Measurements from ENCODE around the gene ARHGEF38.

ARHGEF38 gene

DNA sequence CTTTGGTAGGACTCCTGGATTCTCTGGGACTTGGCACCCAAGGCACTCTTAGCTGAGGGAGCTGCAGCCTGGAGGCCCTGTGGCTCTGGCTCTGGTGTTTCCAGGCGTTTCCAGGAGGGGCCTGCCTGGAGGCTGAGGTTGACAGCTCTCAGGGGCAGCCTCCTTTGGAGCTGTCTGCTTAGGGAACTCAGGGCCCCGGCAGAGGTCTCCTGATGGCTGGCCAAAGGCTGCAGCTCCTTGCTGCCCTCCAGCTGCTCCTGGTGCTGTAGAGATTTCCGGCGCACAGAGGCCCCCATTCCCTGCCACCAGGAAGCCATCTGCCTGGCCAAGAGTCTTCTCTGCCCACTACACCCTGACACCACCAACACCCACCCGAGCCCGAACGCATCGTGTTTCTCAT lies 25.3 kb upstream of the ARHGEF38 start:
- Histone ChIP-seq H3K9me3 (ENCODE audit: low read depth, low read length) (no peaks in the 10 kb centered on the region), H3K9ac (ENCODE audit: insufficient read length) (no peak overlapping the region), H3K27ac (no peak overlapping the region), H3K36me3 (ENCODE audit: insufficient read depth, low read length) (no peaks in the 10 kb centered on the region), H3K4me3 (no peak overlapping the region)
- DNase-seq (ENCODE audit: low read depth, low spot score), result no peak
- TF ChIP-seq POLR2AphosphoS5 (IDR thresholded peaks at IDR 0.05; ENCODE audit: borderline replicate concordance, low read depth, low read length) (no peak), FOXP2 (optimal IDR thresholded peaks at IDR 0.05; ENCODE audit: control extremely low read depth, extremely low read length, insufficient read depth) (no peak), EZH2 (IDR thresholded peaks at IDR 0.05) (no peak)

DNA sequence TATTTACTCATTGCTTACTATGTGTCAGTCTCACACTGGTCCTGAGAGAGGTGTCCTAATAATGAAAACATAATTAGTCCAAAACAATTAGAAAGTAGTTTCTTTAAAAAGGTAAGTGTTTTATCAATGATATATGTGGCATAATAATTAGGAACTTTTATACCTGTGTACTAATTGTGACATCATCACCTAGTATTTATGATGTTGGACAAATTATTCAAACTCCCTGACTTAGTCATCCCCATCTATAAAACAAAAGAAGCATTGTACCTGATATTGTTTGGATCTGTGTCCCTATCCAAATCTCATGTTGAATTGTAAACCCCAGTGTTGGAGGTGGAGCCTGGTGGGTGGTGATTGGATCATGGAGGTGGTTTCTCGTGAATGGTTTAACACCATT lies 15.8 kb upstream of the ARHGEF38 start:
- TF ChIP-seq FOXP2 (optimal IDR thresholded peaks at IDR 0.05; ENCODE audit: control extremely low read depth, extremely low read length, insufficient read depth), result no peak
- TF ChIP-seq EZH2 (IDR thresholded peaks at IDR 0.05), result no peak
- TF ChIP-seq POLR2AphosphoS5 (IDR thresholded peaks at IDR 0.05; ENCODE audit: borderline replicate concordance, low read depth, low read length), result no peak
- H3K36me3 ChIP-seq (ENCODE audit: insufficient read depth, low read length), result no peaks in the 10 kb centered on the region
- no peak overlapping the region for H3K27ac ChIP-seq
- H3K4me3 ChIP-seq, result no peak overlapping the region
- no peak for DNase-seq (ENCODE audit: low read depth, low spot score)
- no peaks in the 10 kb centered on the region for H3K9me3 ChIP-seq (ENCODE audit: low read depth, low read length)
- no peak overlapping the region for H3K9ac ChIP-seq (ENCODE audit: insufficient read length)

DNA sequence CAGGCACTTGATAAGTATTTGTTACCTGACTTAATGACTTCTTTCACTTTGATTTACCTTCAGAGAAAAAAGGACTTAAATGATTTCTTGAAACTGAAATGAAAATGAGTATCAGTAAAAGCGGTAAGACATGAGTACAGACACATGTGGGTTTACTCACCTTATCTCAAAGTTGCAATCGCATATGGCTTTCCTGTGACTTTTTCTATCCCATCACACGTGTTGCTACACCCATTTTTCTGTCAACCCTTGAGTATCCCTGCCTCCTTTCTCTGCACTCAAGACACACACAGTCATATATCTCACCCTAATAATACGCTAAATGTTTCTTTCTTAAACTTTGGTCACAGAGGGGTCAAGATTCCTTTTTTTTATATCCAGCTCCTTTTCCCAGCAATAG lies 11.0 kb upstream of the ARHGEF38 start:
- no peak overlapping the region for H3K9ac ChIP-seq (ENCODE audit: insufficient read length)
- no peaks in the 10 kb centered on the region for H3K36me3 ChIP-seq (ENCODE audit: insufficient read depth, low read length)

DNA sequence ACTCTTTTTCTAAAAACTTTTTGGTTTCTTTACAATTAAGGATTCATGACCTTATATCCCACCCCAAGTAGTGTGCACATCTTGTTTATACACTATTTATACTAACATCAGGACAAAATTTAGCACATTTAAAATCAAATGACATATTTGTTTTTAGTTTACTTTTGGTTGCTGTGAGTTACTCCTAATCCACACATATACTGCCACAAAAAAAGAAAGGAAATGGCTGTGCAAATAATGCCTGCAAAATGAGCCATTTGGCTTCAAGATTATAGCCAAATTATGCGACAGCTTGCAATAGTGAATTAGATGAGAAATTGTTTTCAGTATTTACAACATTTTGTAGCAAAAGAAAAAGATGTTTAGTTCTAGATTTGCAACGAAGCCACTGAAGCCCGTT lies 10.4 kb upstream of the ARHGEF38 start:
- no peaks in the 10 kb centered on the region for H3K36me3 ChIP-seq (ENCODE audit: insufficient read depth, low read length)
- H3K9me3 ChIP-seq (ENCODE audit: low read depth, low read length), result no peaks in the 10 kb centered on the region
- no peak overlapping the region for H3K9ac ChIP-seq (ENCODE audit: insufficient read length)
- DNase-seq (ENCODE audit: low read depth, low spot score), result no peak
- no peak overlapping the region for H3K27ac ChIP-seq
- H3K4me3 ChIP-seq, result no peak overlapping the region
- TF ChIP-seq FOXP2 (optimal IDR thresholded peaks at IDR 0.05; ENCODE audit: control extremely low read depth, extremely low read length, insufficient read depth) (no peak), POLR2AphosphoS5 (IDR thresholded peaks at IDR 0.05; ENCODE audit: borderline replicate concordance, low read depth, low read length) (no peak), EZH2 (IDR thresholded peaks at IDR 0.05) (no peak)

More for the DNA sequence above, 11.0 kb upstream of the ARHGEF38 start:
- Histone ChIP-seq H3K27ac (no peak overlapping the region), H3K9me3 (ENCODE audit: low read depth, low read length) (no peaks in the 10 kb centered on the region), H3K4me3 (no peak overlapping the region)
- no peak for DNase-seq (ENCODE audit: low read depth, low spot score)
- TF ChIP-seq POLR2AphosphoS5 (IDR thresholded peaks at IDR 0.05; ENCODE audit: borderline replicate concordance, low read depth, low read length) (no peak), FOXP2 (optimal IDR thresholded peaks at IDR 0.05; ENCODE audit: control extremely low read depth, extremely low read length, insufficient read depth) (no peak), EZH2 (IDR thresholded peaks at IDR 0.05) (no peak)

DNA sequence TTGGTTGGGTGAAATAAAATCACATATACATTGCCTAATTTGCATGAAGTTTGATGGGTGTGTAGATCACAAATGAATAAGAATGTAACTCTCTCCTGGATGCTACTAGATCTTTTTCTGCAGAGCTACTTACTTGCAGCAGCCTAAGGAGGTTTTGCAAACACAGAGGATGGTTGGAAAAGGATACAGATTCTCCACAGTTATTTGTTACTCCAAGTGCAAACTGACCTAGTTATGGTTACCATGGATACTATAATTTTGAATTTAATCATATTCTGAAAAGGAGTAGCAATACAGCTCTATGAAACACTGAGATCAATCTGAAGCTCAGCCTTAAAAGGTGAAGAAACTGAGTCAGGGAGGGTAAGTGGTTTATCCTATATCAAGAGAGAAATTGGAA lies 9.1 kb upstream of the ARHGEF38 start:
- Histone ChIP-seq H3K9ac (ENCODE audit: insufficient read length) (no peak overlapping the region), H3K4me3 (no peak overlapping the region), H3K36me3 (ENCODE audit: insufficient read depth, low read length) (no peaks in the 10 kb centered on the region), H3K27ac (no peak overlapping the region), H3K9me3 (ENCODE audit: low read depth, low read length) (no peaks in the 10 kb centered on the region)
- DNase-seq (ENCODE audit: low read depth, low spot score), result no peak
- TF ChIP-seq POLR2AphosphoS5 (IDR thresholded peaks at IDR 0.05; ENCODE audit: borderline replicate concordance, low read depth, low read length), result no peak
- no peak for TF ChIP-seq FOXP2 (optimal IDR thresholded peaks at IDR 0.05; ENCODE audit: control extremely low read depth, extremely low read length, insufficient read depth)
- TF ChIP-seq EZH2 (IDR thresholded peaks at IDR 0.05), result no peak

DNA sequence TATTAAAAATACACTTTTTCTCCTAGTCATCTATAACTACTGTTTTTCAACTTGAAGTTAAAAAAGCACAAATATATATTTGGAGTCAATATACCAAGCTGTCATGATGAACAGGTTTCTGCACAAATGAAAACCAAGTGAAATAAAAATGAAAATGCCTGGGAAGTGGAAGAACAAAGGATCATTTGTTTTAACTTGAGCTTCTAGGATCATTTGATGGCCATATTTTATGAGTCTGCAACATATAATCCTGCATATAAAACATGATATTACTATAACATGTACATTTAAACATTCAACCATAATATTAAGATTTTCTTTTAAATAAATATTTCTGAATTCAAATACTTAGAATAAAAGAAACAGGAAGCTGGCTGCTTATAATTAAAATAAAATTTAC lies 8.5 kb upstream of the ARHGEF38 start:
- no peaks in the 10 kb centered on the region for H3K36me3 ChIP-seq (ENCODE audit: insufficient read depth, low read length)
- H3K27ac ChIP-seq, result no peak overlapping the region
- no peak overlapping the region for H3K9ac ChIP-seq (ENCODE audit: insufficient read length)
- TF ChIP-seq EZH2 (IDR thresholded peaks at IDR 0.05) (no peak), POLR2AphosphoS5 (IDR thresholded peaks at IDR 0.05; ENCODE audit: borderline replicate concordance, low read depth, low read length) (no peak), FOXP2 (optimal IDR thresholded peaks at IDR 0.05; ENCODE audit: control extremely low read depth, extremely low read length, insufficient read depth) (no peak)
- no peak for DNase-seq (ENCODE audit: low read depth, low spot score)
- no peaks in the 10 kb centered on the region for H3K9me3 ChIP-seq (ENCODE audit: low read depth, low read length)
- no peak overlapping the region for H3K4me3 ChIP-seq

DNA sequence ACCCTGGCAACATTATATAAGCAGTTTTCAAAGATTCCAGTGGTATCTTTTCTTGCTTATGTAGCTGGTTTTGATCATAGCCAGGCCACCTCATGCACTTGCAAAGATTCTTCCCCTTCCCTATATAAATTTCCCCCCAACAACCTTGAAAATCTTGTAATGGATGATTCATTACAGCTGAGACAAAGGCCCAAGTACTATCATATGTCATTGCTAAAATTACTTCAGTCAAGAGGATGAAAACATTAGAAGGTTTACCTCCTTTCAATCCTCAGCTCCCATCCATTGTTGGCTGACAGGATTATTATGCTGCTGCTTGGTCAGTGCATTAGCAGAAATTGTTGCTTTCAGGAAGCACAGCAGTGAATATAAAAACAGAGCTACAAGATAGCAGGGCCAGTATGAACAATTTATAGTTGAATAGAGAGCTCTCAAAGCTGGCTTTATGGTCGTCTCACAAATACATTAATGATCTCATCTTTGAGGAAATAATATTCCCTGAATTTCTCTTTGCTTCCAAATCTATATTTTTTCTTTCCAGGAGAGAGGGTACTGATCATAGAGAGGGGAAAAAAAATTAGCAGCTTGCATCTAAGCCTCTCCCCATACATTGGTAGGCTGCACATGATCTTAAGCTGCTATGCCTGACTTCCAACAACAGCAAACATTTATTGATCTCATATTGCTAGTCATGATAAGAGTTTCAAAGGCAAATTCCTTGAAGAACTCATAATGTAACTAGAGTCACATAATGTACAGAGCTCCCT lies 7.7 kb upstream of the ARHGEF38 start:
- no peak overlapping the region for H3K4me3 ChIP-seq
- no peaks in the 10 kb centered on the region for H3K9me3 ChIP-seq (ENCODE audit: low read depth, low read length)
- no peak overlapping the region for H3K27ac ChIP-seq
- no peaks in the 10 kb centered on the region for H3K36me3 ChIP-seq (ENCODE audit: insufficient read depth, low read length)
- H3K9ac ChIP-seq (ENCODE audit: insufficient read length), result no peak overlapping the region
- DNase-seq (ENCODE audit: low read depth, low spot score), result no peak
- TF ChIP-seq EZH2 (IDR thresholded peaks at IDR 0.05) (no peak), FOXP2 (optimal IDR thresholded peaks at IDR 0.05; ENCODE audit: control extremely low read depth, extremely low read length, insufficient read depth) (no peak), POLR2AphosphoS5 (IDR thresholded peaks at IDR 0.05; ENCODE audit: borderline replicate concordance, low read depth, low read length) (no peak)

DNA sequence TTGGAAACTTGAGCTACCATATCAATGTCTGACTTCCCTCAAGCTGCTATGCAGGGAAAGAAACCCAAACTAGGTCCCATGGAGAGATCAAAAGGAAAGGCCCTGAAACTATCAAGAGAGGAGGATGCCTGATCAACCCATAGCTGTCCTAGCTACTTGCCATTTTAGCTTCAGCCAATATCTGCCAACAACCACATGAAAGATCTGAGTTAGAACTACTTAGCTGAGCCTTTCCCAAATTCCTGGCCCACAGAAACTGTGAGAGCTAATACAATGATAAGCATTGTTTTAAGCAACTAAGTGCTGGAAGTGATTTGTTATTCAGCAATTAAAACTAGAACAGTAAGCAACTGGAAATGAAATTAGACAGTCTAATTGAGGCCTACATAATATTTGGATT lies 6.3 kb upstream of the ARHGEF38 start:
- H3K9ac ChIP-seq (ENCODE audit: insufficient read length), result no peak overlapping the region
- H3K4me3 ChIP-seq, result no peak overlapping the region
- H3K36me3 ChIP-seq (ENCODE audit: insufficient read depth, low read length), result no peaks in the 10 kb centered on the region
- no peak overlapping the region for H3K27ac ChIP-seq
- no peak for DNase-seq (ENCODE audit: low read depth, low spot score)
- no peak for TF ChIP-seq FOXP2 (optimal IDR thresholded peaks at IDR 0.05; ENCODE audit: control extremely low read depth, extremely low read length, insufficient read depth)
- TF ChIP-seq EZH2 (IDR thresholded peaks at IDR 0.05), result no peak
- no peak for TF ChIP-seq POLR2AphosphoS5 (IDR thresholded peaks at IDR 0.05; ENCODE audit: borderline replicate concordance, low read depth, low read length)
- H3K9me3 ChIP-seq (ENCODE audit: low read depth, low read length), result no peaks in the 10 kb centered on the region

DNA sequence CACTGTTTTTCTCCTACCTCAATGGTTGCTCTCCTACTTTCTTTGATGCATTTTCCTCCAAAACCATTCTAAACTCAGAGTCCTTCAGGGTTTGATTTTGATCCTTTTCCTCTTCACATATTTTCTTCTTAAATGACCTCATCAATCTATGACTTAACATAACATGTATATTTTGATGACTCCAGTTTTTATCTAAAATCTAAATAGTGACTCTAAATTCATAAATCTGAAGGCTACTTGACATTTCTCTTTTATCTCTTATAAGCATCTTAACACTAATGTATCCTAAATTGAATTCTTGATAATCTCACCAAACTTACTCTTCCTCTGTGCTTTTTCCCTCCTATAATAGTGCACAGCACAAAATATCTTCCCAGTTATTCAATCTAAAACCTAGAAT lies 4.7 kb upstream of the ARHGEF38 start:
- TF ChIP-seq POLR2AphosphoS5 (IDR thresholded peaks at IDR 0.05; ENCODE audit: borderline replicate concordance, low read depth, low read length) (no peak), FOXP2 (optimal IDR thresholded peaks at IDR 0.05; ENCODE audit: control extremely low read depth, extremely low read length, insufficient read depth) (no peak), EZH2 (IDR thresholded peaks at IDR 0.05) (no peak)
- no peaks in the 10 kb centered on the region for H3K9me3 ChIP-seq (ENCODE audit: low read depth, low read length)
- no peaks in the 10 kb centered on the region for H3K36me3 ChIP-seq (ENCODE audit: insufficient read depth, low read length)
- H3K9ac ChIP-seq (ENCODE audit: insufficient read length), result no peak overlapping the region
- no peak for DNase-seq (ENCODE audit: low read depth, low spot score)
- no peak overlapping the region for H3K27ac ChIP-seq
- H3K4me3 ChIP-seq, result no peak overlapping the region
